B cell (primary cell): ENCODE results near the gene CDH5. TPM values are rescaled to one million over a fixed set of nuclear protein-coding genes. Genes with fewer than 3 reads are reported as not detected.

Experiments
- ATAC-seq: fragments of 200-7000 bp; cut with Tn5 transposase; one replicate; pipeline ENCODE4 v1.10.0; 2021; ENCODE audit warnings: low read depth, mild to moderate bottlenecking, moderate number of reproducible peaks, moderate library complexity
- CTCF ChIA-PET: fragments of 350-600 bp; sonication (Branson Sonifier 250); formaldehyde crosslinking; loops from one replicate; lab custom pipeline; 2021; ENCODE audit warnings: antibody characterized with exemption, inconsistent platforms; lab: Charles Lee
- POLR2A ChIA-PET: fragments of 350-600 bp; sonication (Branson Sonifier 250); formaldehyde crosslinking; loops from one replicate; lab custom pipeline; 2021; ENCODE audit warnings: antibody characterized with exemption; lab: Charles Lee
- DNase-seq: peaks from one replicate; pipeline ENCODE4 v3.0.0; 2013
- H2AFZ ChIP-seq: 2 replicates; pipeline ENCODE4 v1.6.1; 2012; ENCODE audit warnings: mild to moderate bottlenecking, low read depth, low read length; ENCODE audit not compliant: insufficient read depth, poor library complexity, severe bottlenecking
- H3K27ac ChIP-seq, 2 donors: 1 replicate in 1 of 2; 2 replicates in 1 of 2; pipeline ENCODE4 v1.5.1; 2012 to 2013; ENCODE audit warnings: low read length in 2 of 2, mild to moderate bottlenecking in 2 of 2, moderate library complexity in 1 of 2
- H3K27me3 ChIP-seq, 4 experiments: fragments of 200-600 bp in 1 of 4; sonication (generic) in 1 of 4; replicated peaks in 1 of 4; 1 replicate in 2 of 4; 2 replicates in 2 of 4; pipeline versions ENCODE4 v1.6.1 to v1.7.0; 2013 to 2016; ENCODE audit warnings: low read length in 3 of 4, mild to moderate bottlenecking in 2 of 4, mixed read lengths in 1 of 4, moderate library complexity in 1 of 4; ENCODE audit not compliant: insufficient read depth in 4 of 4, control insufficient read depth in 3 of 4; ENCODE audit errors: control extremely low read depth in 1 of 4
- H3K36me3 ChIP-seq, 2 experiments: replicated peaks in 1 of 2; 1 replicate in 1 of 2; 2 replicates in 1 of 2; pipeline versions ENCODE4 v1.6.1 to v1.7.1; 2013; ENCODE audit warnings: low read length in 1 of 2; ENCODE audit not compliant: insufficient read depth in 2 of 2, control insufficient read depth in 1 of 2; ENCODE audit errors: control extremely low read depth in 1 of 2, extremely low read depth in 1 of 2
- H3K4me1 ChIP-seq, 2 donors: fragments of 200-600 bp in 1 of 2; sonication (generic) in 1 of 2; 1 replicate in 1 of 2; 2 replicates in 1 of 2; pipeline versions ENCODE4 v1.5.1 to v1.6.1; 2013 to 2017; ENCODE audit warnings: low read length in 2 of 2; ENCODE audit not compliant: control insufficient read depth in 2 of 2, insufficient read depth in 2 of 2
- H3K4me2 ChIP-seq: replicated peaks from 2 replicates; pipeline ENCODE3; 2012; ENCODE audit warnings: mild to moderate bottlenecking, low read depth, low read length; ENCODE audit not compliant: poor library complexity, severe bottlenecking
- H3K4me3 ChIP-seq, 5 experiments: fragments of 200-600 bp in 1 of 5; sonication (generic) in 1 of 5; 1 replicate in 3 of 5; 2 replicates in 2 of 5; pipeline versions ENCODE4 v1.5.1 to v1.7.0; 2011 to 2016; ENCODE audit warnings: low read length in 4 of 5, mild to moderate bottlenecking in 4 of 5, low read depth in 2 of 5, control low read depth in 1 of 5, moderate library complexity in 1 of 5; ENCODE audit not compliant: insufficient read depth in 1 of 5; ENCODE audit errors: control extremely low read depth in 1 of 5, extremely low read depth in 1 of 5
- H3K79me2 ChIP-seq: fragments of 200-600 bp; sonication (generic); one replicate; pipeline ENCODE4 v1.6.0; 2016; ENCODE audit warnings: low read length; ENCODE audit not compliant: control insufficient read depth, insufficient read depth
- H3K9ac ChIP-seq: fragments of 200-600 bp; sonication (generic); 2 replicates; pipeline ENCODE4 v1.6.1; 2017; ENCODE audit warnings: mild to moderate bottlenecking, low read length, moderate library complexity
- H3K9me3 ChIP-seq, 3 donors: one replicate each; pipeline versions ENCODE4 v1.6.1 to v1.7.1; 2013; ENCODE audit warnings: low read length in 2 of 3; ENCODE audit not compliant: control insufficient read depth in 2 of 3, insufficient read depth in 1 of 3; ENCODE audit errors: control extremely low read depth in 1 of 3
- H4K20me1 ChIP-seq: 2 replicates; pipeline ENCODE4 v1.6.0; 2012; ENCODE audit warnings: mild to moderate bottlenecking, low read length; ENCODE audit not compliant: insufficient read depth, control insufficient read depth, poor library complexity, severe bottlenecking
- H3K27ac Mint-ChIP-seq: one replicate; pipeline ENCODE4 v1.8.0; 2021; ENCODE audit warnings: mixed read lengths
- H3K27me3 Mint-ChIP-seq: one replicate; pipeline ENCODE4 v1.8.0; 2021; ENCODE audit warnings: mixed read lengths
- H3K4me1 Mint-ChIP-seq: one replicate; pipeline ENCODE4 v1.8.0; 2021; ENCODE audit warnings: mixed read lengths
- H3K4me3 Mint-ChIP-seq: one replicate; pipeline ENCODE4 v1.8.0; 2021; ENCODE audit warnings: mixed read lengths
- H3K9me3 Mint-ChIP-seq: one replicate; pipeline ENCODE4 v1.8.0; 2022; ENCODE audit warnings: mixed read lengths; ENCODE audit not compliant: insufficient read depth
- CTCF ChIP-seq: fragments of 200-600 bp; IDR thresholded peaks from one replicate; pipeline ENCODE4 v1.8.0; 2022; ENCODE audit warnings: antibody characterized with exemption, mild to moderate bottlenecking
- EZH2 ChIP-seq: IDR thresholded peaks from 2 replicates; pipeline ENCODE4 v1.6.1; 2012; ENCODE audit warnings: borderline replicate concordance, low read depth, mild to moderate bottlenecking, moderate library complexity, low read length; ENCODE audit not compliant: insufficient read depth, poor library complexity, severe bottlenecking
- WGBS: methylation state at CpG from one replicate; pipeline ENCODE4 v1.1.5; 2013; ENCODE audit warnings: missing lambda C conversion rate; ENCODE audit not compliant: insufficient coverage; 5-methylcytosine and 5-hydroxymethylcytosine counted together
- intact Hi-C: fragments of 100-400 bp; cut with micrococcal nuclease; formaldehyde crosslinking; loops from one replicate; pipeline ENCODE4 v1.10.0; 2022
- polyA plus RNA-seq: library from polyadenylated mRNA; depleted of rRNA; stranded (reverse); fragments of >200 nt; gene quantifications from 2 replicates; pipeline ENCODE4 v1.2.3, GENCODE V29; 2012
- total RNA-seq, 2 donors: library from RNA; stranded (reverse); fragments of 120-200 nt in 1 of 2; gene quantifications; 1 replicate in 1 of 2; 2 replicates in 1 of 2; pipeline versions ENCODE4 v1.2.3 to v1.2.4, GENCODE V29; 2013 to 2022

The CDH5 gene
- total and polyA plus RNA-seq, 2 donors (not counting 1 experiment from before 2014, with no cell fraction given) = not detected

- 90% methylated on average over 13 of the region's 13 CpGs for WGBS
- no peak overlapping the region for H3K4me2 ChIP-seq
- Mint-ChIP-seq H3K4me3 (no peak overlapping the region), H3K4me1 (no peaks in the 10 kb centered on the region), H3K27me3 (peaks cover 23% of the 10 kb centered on the region), H3K27ac (no peak overlapping the region), H3K9me3 (no peaks in the 10 kb centered on the region)
- ATAC-seq (no peak), DNase-seq (no peak)
- no peaks in the 10 kb centered on the region for H4K20me1 ChIP-seq
- no peaks in the 10 kb centered on the region for H3K9me3 ChIP-seq
- no peak overlapping the region for H3K9ac ChIP-seq
- no peaks in the 10 kb centered on the region for H3K79me2 ChIP-seq
- ChIA-PET POLR2A (no interaction called here), CTCF (interaction anchor here (1.3 kb wide), 1 partner anchor 15 kb away, joined by 4 read pairs; no protein-coding TSS in a partner anchor)
- no peak overlapping the region for H3K4me3 ChIP-seq
- no peaks in the 10 kb centered on the region for H3K4me1 ChIP-seq
- intact Hi-C loops = no loop called here
- H2AFZ ChIP-seq = no peak overlapping the region
- no peaks in the 10 kb centered on the region for H3K36me3 ChIP-seq
- H3K27ac ChIP-seq = no peak overlapping the region
- H3K27me3 ChIP-seq = no peaks in the 10 kb centered on the region
- TF ChIP-seq CTCF (no peak), EZH2 (no peak)
Measured at GRCh38 chr16:66389256-66390176, 23.0 kb downstream of the CDH5 start.
